Frontal cortex (tissue), 4 donors: ENCODE data around the gene ARGFX. TPM values are rescaled to one million over a fixed set of nuclear protein-coding genes. Genes with fewer than 3 reads are reported as not detected.
"Not testable (repeated sequence)": the region's sequence is repeated elsewhere in the genome, so short reads cannot be mapped to it uniquely, and the experiment has no call there.

Experiments used
- DNase-seq, 2 donors: peaks; one replicate each; pipeline ENCODE4 v3.0.0; 2012; ENCODE audit warnings: low spot score in 2 of 2
- FAIRE-seq: peaks from 2 replicates; lab custom pipeline; 2012; peaks lifted over from hg19 to GRCh38; lab: Jason Lieb, UNC
- total RNA-seq: library from RNA; depleted of rRNA; stranded (reverse); fragments of >200 nt; gene quantifications from one replicate; pipeline ENCODE4 v1.2.3, GENCODE V29; 2014
- donor health status: control.
- donor health status: control.
- donor health status: control.

The ARGFX gene
- not detected for total RNA-seq

- FAIRE-seq (no peak), DNase-seq (no peak)
Measured at GRCh38 chr3:121567649-121568048, at the start of gene ARGFX. Gene ARGFX, plus strand, starts transcription at chr3:121567949. Its CDS starts 2,765 bp downstream, at chr3:121570714.

- no peak for FAIRE-seq
- DNase-seq, result no peak
Measured at GRCh38 chr3:121517953-121518655, 49.6 kb upstream of the ARGFX start.

- no peak for DNase-seq
- no peak for FAIRE-seq
Measured at GRCh38 chr3:121520510-121520909, 47.2 kb upstream of the ARGFX start.

- no peak for DNase-seq
Measured at GRCh38 chr3:121529308-121529707, 38.4 kb upstream of the ARGFX start.

GRCh38 chr3:121531269-121531668 lies 36.5 kb upstream of the ARGFX start:
- no peak for DNase-seq
- FAIRE-seq, result no peak

More at GRCh38 chr3:121529308-121529707, 38.4 kb upstream of the ARGFX start:
- no peak for FAIRE-seq

GRCh38 chr3:121542924-121543323 lies 24.8 kb upstream of the ARGFX start:
- no peak for DNase-seq
- FAIRE-seq, result no peak

GRCh38 chr3:121545049-121545573 lies 22.6 kb upstream of the ARGFX start:
- DNase-seq, result no peak
- no peak for FAIRE-seq

- DNase-seq (peak; percentile 87 to 89), FAIRE-seq (peak; percentile 45)
Measured at GRCh38 chr3:121545574-121546455, 21.9 kb upstream of the ARGFX start, which contains the start of gene POLQ. Gene POLQ, minus strand, starts transcription at chr3:121545988. Its CDS starts 111 bp downstream, at chr3:121545877.

GRCh38 chr3:121552379-121552778 lies 15.4 kb upstream of the ARGFX start:
- no peak for DNase-seq
- no peak for FAIRE-seq

- FAIRE-seq, result no peak
- DNase-seq, result no peak
Measured at GRCh38 chr3:121552797-121553196, 15.0 kb upstream of the ARGFX start.

GRCh38 chr3:121557426-121557934 lies 10.3 kb upstream of the ARGFX start:
- FAIRE-seq (no peak), DNase-seq (no peak)

GRCh38 chr3:121562148-121562547 lies 5.6 kb upstream of the ARGFX start:
- DNase-seq, result no peak
- FAIRE-seq, result no peak

GRCh38 chr3:121566773-121567172 lies 976 bp upstream of the ARGFX start:
- no peak for FAIRE-seq
- no peak for DNase-seq

- FAIRE-seq (no peak), DNase-seq (no peak)
Measured at GRCh38 chr3:121574449-121574848, 6.7 kb downstream of the ARGFX start.

- FAIRE-seq, result no peak
- DNase-seq, result no peak
Measured at GRCh38 chr3:121581691-121582090, 13.9 kb downstream of the ARGFX start.

GRCh38 chr3:121584418-121584817 lies 16.7 kb downstream of the ARGFX start:
- DNase-seq (no peak), FAIRE-seq (no peak)

GRCh38 chr3:121592856-121593702 lies 25.3 kb downstream of the ARGFX start, which contains the start of gene FBXO40:
Gene FBXO40, plus strand, starts transcription at chr3:121593379. Its CDS starts 27,197 bp downstream, at chr3:121620576.
- DNase-seq (no peak), FAIRE-seq (no peak)

GRCh38 chr3:121593806-121594205 lies 26.1 kb downstream of the ARGFX start:
- FAIRE-seq, DNase-seq: not testable (repeated sequence)

- FAIRE-seq (no peak), DNase-seq (no peak)
Measured at GRCh38 chr3:121594850-121595249, 27.1 kb downstream of the ARGFX start.
